GM20431 (cell line): ENCODE data around the gene ANKIB1.
"Not testable (repeated sequence)": the region's sequence is repeated elsewhere in the genome, so short reads cannot be mapped to it uniquely, and the experiment has no call there.

Experiments used
- in situ Hi-C: fragments of 300-500 bp; cut with MseI, MboI; formaldehyde crosslinking; loops from one replicate; pipeline ENCODE4 v1.15.0; 2020; ENCODE audit warnings: low sequenced_read_pairs; ENCODE audit not compliant: unreplicated experiment

The ANKIB1 gene

GRCh38 chr7:92436612-92437445, 191.1 kb downstream of the ANKIB1 start:
- in situ Hi-C loops, result no loop called here

GRCh38 chr7:92437956-92438491, 192.2 kb downstream of the ANKIB1 start:
- in situ Hi-C loops, result no loop called here

GRCh38 chr7:92442720-92443119, 196.9 kb downstream of the ANKIB1 start:
- in situ Hi-C loops, result not testable (repeated sequence)

GRCh38 chr7:92446869-92447344, 201.1 kb downstream of the ANKIB1 start:
- in situ Hi-C loops, result no loop called here

- in situ Hi-C loops, result no loop called here
Observed at GRCh38 chr7:92447345-92448204, 201.8 kb downstream of the ANKIB1 start, which contains the start of gene GATAD1. Gene GATAD1, plus strand, starts transcription at chr7:92447482. Its CDS starts 248 bp downstream, at chr7:92447730.

GRCh38 chr7:92448205-92448747, 202.5 kb downstream of the ANKIB1 start:
- in situ Hi-C loops, result no loop called here
